Vagina (tissue), 2 donors: ENCODE measurements around the gene DGKD.

ENCODE experiments used
- CTCF ChIP-seq, 3 experiments: fragments of 450-650 bp in 2 of 3; fragments of 200-600 bp in 1 of 3; sonication (generic) in 1 of 3; IDR thresholded peaks; one replicate each; pipeline ENCODE4 v1.5.1; 2017 to 2019; ENCODE audit warnings: antibody characterized with exemption in 3 of 3, mild to moderate bottlenecking in 2 of 3, moderate library complexity in 2 of 3
- POLR2A ChIP-seq, 2 donors: fragments of 450-650 bp; IDR thresholded peaks; one replicate each; pipeline ENCODE4 v1.6.1; 2017; ENCODE audit warnings: antibody characterized with exemption in 2 of 2, mild to moderate bottlenecking in 2 of 2, moderate library complexity in 2 of 2

GRCh38 chr2:233422649-233423551 lies 68.6 kb downstream of the DGKD start:
- TF ChIP-seq POLR2A (IDR thresholded peaks at IDR 0.05) (no peak), CTCF (IDR thresholded peaks at IDR 0.05) (no peak)
